Cerebellar cortex (tissue), 1 donor: ENCODE data around the gene NECTIN4.
"Not testable (repeated sequence)": the region's sequence is repeated elsewhere in the genome, so short reads cannot be mapped to it uniquely, and the experiment has no call there.

Source experiments
- DNase-seq: peaks from one replicate; pipeline ENCODE4 v3.0.0-alpha.2; 2015; ENCODE audit warnings: low spot score

NECTIN4 gene

DNA sequence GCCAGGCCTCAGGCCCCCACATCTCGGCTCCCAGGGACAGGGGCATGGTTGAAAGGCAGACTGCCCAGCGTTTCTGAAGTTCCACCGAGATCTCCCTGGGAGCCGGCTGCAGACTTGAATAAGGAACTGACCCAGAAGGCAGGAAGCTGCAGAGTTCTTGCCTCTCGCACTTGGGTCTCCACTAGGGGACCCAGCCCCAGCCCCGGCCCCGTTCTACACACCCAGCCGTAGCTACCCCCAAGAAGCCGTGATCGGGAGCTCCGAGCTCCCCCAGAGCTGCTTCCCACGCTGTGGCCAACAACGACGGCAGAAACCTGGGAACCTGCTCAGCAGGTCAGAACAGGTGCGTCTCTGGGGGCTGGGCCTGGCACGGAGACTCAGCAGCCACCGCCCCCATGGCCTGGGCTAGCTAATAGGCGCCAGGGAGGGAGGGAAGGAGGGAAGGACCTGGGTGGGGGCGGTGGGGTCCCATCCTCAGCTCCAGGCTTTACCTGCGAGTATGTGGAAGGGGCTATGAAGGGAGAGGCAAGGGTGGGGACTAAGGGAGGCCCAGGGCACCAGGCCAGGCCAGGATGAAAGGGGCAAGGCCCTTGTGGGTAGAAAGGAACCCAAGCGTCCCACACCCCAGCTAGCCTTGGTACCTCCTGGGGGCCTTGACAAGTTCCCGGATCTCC lies at the start of gene NECTIN4:
TSS of gene NECTIN4 (minus strand) at position 308 of the 674 bp plus-strand sequence. CDS start at position 46, 262 bp downstream.
- no peak for DNase-seq

GRCh38 chr1:161138431-161138830 lies 49.1 kb upstream of the NECTIN4 start:
- no peak for DNase-seq

GRCh38 chr1:161137881-161138280 lies 48.5 kb upstream of the NECTIN4 start:
- DNase-seq: no peak

DNA sequence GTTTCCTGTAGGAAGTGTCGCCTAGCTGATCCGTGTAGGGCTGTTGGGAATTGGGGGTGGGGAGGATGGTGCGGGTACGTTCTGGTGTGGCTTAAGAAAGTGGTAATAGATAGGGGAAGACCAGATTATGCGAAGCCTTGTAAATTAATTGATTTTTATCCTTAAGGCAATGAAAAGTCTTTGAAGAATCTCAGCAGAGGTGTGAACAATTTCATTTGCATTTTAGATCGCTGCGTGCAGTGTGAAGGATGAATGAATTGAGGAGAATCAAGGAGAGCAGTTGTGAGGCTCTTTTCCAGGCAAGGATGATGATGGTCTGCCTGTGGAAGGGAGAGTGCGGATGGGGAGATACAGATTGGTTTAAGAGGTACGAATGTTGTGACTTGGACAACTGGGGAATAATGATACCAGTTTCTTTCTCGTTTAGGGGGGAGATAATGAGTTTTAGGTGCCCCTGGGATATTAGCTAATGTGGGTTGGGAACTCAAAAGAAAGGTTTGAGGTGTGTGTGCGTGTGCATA lies 43.9 kb upstream of the NECTIN4 start:
- no peak for DNase-seq

DNA sequence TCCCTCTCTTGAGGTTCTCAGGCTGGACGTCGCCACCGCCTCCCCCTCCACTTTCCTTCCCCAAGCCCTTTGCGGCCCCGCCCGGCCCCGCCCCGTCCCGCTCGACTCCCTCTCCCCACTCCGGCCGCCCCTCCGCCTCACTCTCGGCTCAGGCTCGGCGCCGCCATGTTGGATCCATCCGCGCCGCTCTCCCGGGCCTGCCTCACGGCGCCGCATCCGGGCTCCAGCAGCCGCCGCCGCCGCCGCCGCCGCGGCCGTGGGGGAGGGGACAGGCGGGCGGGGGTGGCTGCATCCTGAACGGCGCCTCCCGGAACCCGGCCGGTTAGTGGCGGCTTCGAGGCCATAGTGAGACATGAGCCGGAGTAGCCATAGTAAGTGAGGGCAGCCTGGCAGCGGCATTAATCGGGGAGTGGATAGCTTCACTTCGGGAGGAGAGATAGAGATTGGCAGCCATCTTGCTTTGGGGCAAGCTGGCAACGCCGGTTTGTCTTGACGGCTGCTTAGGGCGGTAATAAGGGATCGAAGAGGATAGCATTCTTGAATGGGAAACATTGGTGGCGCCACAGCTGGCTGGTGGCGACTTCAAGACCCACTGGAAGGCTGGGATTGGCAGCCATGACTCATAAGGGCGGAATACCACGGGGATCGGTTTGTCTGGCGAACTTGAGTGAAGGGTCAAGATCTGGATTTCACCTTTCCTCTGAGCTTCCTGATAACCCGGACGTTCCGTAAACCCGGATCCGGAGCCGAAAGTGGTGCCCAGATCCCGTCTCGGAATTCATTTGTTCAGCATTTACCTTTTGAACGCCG lies 43.3 kb upstream of the NECTIN4 start, which contains the start of gene DEDD:
TSS of gene DEDD (minus strand) at position 258 of the 810 bp plus-strand sequence. CDS start 8,205 bp downstream, outside the sequence.
- DNase-seq: peak; percentile 98

GRCh38 chr1:161131523-161132409 lies 42.4 kb upstream of the NECTIN4 start:
- peak; percentile 32 for DNase-seq

GRCh38 chr1:161130266-161130665 lies 40.9 kb upstream of the NECTIN4 start:
- DNase-seq: no peak

DNA sequence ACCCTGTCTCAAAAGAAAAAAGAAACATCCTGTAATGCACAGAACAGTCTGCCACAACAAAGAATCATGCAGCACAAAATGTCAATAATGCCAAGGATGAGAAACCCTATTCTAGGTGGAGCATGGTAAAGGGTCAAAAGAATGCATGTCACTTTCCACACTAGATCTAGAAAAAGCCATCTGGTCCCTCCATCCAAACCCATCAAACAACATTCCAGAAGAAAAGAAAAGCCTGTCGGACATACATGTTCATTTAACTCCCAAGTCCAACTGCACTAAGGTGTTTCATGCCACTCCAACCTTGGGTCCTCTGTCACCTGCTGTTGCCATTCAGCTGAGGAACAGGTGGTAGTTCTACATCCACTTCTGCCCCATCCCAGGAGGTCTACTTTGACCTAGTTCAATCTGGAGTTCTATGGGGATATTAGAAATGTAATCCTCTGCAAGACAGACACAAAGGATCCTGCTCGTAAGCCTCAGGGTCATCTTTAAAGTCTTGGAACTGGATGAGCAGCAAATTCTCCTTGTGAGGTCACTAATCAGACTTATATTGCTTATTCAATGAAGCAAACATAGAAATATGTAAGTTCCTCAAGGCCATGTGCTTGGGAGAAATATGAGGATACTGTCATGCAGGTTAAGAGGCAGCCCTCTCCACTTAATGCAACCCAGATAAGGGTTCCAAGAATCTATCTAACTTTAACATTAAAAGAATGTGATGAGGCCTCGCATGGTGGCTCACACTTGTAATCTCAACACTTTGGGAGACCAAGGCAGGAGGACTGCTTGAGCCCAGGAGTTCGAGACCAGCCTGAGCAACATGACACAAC lies 39.4 kb upstream of the NECTIN4 start:
- DNase-seq: no peak

- DNase-seq: no peak
Measured at GRCh38 chr1:161127649-161128048, 38.3 kb upstream of the NECTIN4 start.

DNA sequence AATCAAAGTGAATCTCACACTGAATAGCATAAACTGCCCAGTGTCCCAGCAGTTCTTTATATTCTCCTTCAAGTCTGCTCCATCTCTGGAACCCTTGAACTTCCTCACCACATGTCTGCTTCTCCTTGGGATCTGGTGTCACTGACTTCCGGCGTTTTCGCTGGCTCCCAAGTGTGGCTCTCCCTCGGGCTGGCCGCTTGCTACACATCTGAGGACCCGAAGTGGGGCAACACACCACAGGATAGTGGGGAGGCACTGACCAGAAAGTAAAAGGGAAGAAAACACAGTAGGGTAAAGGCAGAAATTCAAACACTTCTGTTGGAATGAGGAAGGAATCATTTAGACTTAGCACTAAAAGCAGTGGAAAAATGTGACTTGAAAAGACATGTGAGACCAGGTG lies 33.6 kb upstream of the NECTIN4 start:
- DNase-seq: no peak

GRCh38 chr1:161121834-161122233 lies 32.5 kb upstream of the NECTIN4 start:
- DNase-seq: no peak

- no peak for DNase-seq
Measured at GRCh38 chr1:161121042-161121650, 31.8 kb upstream of the NECTIN4 start.

DNA sequence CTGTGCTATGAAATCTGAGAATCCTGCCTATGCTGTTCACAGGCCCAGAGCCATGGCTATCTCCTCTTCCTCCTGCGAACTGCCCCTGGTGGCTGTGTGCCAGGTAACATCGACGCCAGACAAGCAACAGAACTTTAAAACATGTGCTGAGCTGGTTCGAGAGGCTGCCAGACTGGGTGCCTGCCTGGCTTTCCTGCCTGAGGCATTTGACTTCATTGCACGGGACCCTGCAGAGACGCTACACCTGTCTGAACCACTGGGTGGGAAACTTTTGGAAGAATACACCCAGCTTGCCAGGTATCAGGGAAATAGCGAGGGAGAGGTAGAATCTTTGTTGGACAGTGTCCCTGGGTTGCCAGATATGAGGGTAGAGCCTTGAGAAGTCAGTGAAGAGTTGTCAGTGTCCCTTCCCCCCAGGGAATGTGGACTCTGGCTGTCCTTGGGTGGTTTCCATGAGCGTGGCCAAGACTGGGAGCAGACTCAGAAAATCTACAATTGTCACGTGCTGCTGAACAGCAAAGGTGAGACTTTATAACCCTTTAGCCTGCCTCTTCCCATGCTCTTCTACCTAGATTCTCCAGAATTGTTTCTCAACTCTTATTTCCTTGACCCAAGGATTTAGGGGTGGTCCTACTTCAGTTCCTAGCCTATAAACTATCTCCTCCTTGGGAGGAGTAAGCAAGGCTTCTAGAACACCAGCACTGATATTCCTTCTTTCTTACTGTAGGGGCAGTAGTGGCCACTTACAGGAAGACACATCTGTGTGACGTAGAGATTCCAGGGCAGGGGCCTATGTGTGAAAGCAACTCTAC lies 29.9 kb upstream of the NECTIN4 start:
- DNase-seq: peak; percentile 66

- peak; percentile 88 for DNase-seq
Measured at GRCh38 chr1:161117759-161118581, 28.6 kb upstream of the NECTIN4 start, which contains the start of the genes NIT1 and PFDN2. Gene NIT1 (plus strand): TSS chr1:161118105. CDS start chr1:161118177, 72 bp downstream. Gene PFDN2 (minus strand): TSS chr1:161118037. CDS start chr1:161118026, 11 bp downstream.

- DNase-seq: not testable (repeated sequence)
Measured at GRCh38 chr1:161115961-161116360, 26.6 kb upstream of the NECTIN4 start.

GRCh38 chr1:161115132-161115711 lies 25.9 kb upstream of the NECTIN4 start:
- DNase-seq: no peak

DNA sequence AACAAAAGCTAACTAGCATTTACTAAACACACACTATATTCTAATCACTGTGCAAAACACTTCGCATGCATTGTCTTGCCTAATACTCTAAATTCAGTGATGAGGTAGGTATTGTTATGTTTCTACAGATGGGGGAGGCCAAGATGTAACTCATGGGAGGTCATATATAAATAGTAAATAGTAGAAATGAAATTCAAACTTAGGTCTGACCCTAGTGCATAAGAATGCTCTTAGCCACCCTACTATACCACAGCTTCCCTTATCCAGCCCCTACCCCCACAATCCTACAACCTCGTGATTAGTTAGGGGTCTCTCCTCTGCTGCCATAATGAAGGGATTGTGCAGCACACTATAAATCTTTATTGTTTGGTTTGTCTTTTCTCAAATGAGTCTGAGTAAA lies 25.2 kb upstream of the NECTIN4 start:
- DNase-seq: no peak

GRCh38 chr1:161113915-161114314 lies 24.6 kb upstream of the NECTIN4 start:
- no peak for DNase-seq
